Endothelial cell of umbilical vein (primary cell): Measurements from ENCODE around the gene UBE2D3.

Experiments
- CTCF ChIP-seq, 2 donors: IDR thresholded peaks; 1 replicate in 1 of 2; 2 replicates in 1 of 2; pipeline ENCODE4 v1.5.1; 2011; ENCODE audit warnings: low read length in 2 of 2, mild to moderate bottlenecking in 2 of 2, moderate library complexity in 2 of 2, control low read depth in 1 of 2, inconsistent platforms in 1 of 2, low read depth in 1 of 2; ENCODE audit not compliant: insufficient read depth in 1 of 2; ENCODE audit errors: extremely low read depth in 1 of 2
- GATA2 ChIP-seq: IDR thresholded peaks from 2 replicates; pipeline ENCODE4 v1.7.0; 2011; ENCODE audit warnings: low read depth, mild to moderate bottlenecking, moderate library complexity, mixed read lengths, low read length; ENCODE audit not compliant: insufficient read length, insufficient read depth
- POLR2A ChIP-seq: IDR thresholded peaks from 2 replicates; pipeline ENCODE4 v1.6.1; 2012; ENCODE audit warnings: low read depth, mild to moderate bottlenecking, control low read depth, low read length

DNA sequence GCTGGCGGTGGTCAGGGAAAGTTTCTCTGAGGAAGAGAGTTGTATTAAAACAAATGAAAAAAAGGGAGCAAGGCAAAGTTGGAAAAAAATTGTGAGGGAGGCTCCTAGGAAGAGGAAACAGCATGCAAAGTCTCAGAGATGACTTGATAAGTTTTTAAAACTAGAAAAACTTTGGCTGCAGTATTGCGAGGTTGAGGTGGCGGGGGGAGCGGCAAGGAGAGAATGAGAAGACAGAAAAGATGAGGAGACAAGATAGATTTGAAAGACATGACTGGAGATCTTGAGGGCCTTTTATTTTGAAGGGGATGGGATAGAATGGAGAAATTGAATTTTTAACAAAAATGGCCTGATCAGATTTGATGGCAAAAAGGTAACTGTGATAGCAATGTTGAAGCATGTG is 4.8 kb upstream of the UBE2D3 start:
- TF ChIP-seq CTCF (IDR thresholded peaks at IDR 0.05; ENCODE audit: extremely low read depth in 1 of 2, insufficient read depth in 1 of 2, low read depth in 1 of 2, low read length in 2 of 2) (no peak), GATA2 (no peak), POLR2A (no peak)
